ENCODE measurements around the gene ATF7IP. TPM values are rescaled to one million over a fixed set of nuclear protein-coding genes. Genes with fewer than 3 reads are reported as not detected.
A peak's percentile ranks its signal among the peaks of the same experiment; 100 is the strongest.
"Not testable (repeated sequence)": the region's sequence is repeated elsewhere in the genome, so short reads cannot be mapped to it uniquely, and the experiment has no call there.

The ATF7IP gene
- total RNA-seq (2014; rRNA removed; shearing (Covaris generic)), result 31.2 and 41.3 TPM in 2 replicates

DNA sequence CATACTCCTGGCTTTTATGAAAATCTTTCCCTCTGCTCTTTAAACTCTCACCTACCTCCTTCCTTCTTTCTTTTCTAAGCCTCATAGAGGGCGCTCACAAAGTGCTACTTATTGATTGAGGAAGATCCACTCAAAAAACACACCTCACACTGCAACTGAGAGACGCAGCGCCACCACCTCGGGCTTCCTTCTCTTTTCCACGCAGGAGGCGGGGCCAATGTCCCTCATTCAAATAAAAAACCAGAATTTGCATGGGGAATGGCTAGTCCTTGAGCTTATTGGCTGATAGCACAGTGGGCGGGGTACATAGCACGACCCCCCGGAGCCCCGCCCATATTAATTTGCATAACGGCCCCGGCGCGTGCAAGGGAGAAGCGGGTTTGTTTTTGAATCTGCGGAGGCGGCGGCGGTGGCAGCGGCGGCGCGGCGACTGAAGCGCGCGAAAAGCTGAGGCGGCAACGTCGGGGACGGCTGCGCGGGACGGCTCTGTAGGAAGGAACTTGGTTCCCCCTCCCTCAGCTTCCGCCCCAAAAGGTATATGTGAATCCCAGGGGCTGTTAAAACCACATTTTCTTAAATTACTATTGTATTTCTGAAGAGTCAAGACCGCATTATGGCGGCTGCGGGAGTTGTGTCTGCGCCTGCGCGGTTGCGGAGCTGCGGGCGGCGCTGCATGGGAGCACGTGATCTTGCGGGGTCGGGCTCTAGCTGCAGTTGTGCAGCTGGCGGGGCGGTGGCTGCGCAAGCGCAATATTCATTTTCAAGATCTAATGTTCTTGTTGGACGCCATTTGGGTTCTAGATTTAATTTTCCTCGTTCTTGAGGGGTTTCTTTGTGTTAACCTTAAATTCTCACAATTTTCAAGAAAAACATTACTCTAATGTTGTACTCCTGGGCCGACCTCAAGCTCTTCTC lies at the start of gene ATF7IP:
TSS of gene ATF7IP (plus strand) at position 389 of the 915 bp plus-strand sequence. CDS start 58,234 bp downstream, outside the sequence.
- DNase-seq (ENCODE audit: low read depth), result peak; percentile 97

- DNase-seq (ENCODE audit: low read depth), result no peak
Observed at GRCh38 chr12:14317362-14318146, 47.9 kb upstream of the ATF7IP start.

DNA sequence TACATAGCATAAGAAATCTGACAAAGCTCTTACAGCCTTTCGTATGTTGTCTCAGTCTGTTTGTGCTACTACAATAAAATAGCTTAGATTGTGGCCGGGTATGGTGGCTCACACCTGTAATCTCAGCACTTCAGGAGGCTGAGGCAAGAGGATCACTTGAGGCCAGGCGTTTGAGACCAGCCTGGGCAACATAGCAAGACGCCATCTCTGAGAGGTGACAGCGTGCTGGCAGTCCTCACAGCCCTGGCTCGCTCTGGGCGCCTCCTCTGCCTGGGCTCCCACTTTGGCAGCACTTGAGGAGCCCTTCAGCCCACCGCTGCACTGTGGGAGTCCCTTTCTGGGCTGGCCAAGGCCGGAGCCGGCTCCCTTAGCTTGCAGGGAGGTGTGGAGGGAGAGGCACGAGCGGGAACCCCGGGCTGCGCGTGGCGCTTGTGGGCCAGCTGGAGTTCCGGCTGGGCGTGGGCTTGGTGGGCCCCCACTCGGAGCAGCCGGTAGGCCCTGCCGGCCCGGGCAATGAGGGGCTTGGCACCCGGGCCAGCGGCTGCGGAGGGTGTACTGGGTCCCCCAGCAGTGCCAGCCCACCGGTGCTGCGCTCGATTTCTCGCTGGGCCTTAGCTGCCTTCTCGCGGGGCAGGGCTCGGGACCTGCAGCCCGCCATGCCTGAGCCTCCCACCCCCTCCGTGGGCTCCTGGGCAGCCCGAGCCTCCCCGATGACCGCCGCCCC lies 45.6 kb upstream of the ATF7IP start:
- DNase-seq (ENCODE audit: low read depth), result not testable (repeated sequence)

DNA sequence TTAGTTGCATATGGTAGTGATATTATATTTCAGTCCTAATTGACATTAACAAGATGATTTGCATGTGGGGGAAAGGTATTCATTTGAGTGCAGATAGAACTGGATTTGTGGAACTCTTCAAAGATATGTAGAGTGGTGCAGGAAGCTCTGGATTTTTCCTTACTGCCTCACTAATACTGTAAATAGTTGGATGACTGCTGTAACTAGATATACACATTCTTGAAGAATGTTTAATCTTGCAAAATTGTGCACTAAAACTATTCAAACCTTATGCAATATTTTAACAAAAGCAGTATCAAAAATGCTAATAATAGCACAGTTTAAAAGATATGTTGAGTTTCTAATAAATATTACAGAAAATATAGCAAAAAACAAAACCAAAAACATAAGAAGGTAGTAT lies 43.1 kb upstream of the ATF7IP start:
- DNase-seq (ENCODE audit: low read depth), result no peak

DNA sequence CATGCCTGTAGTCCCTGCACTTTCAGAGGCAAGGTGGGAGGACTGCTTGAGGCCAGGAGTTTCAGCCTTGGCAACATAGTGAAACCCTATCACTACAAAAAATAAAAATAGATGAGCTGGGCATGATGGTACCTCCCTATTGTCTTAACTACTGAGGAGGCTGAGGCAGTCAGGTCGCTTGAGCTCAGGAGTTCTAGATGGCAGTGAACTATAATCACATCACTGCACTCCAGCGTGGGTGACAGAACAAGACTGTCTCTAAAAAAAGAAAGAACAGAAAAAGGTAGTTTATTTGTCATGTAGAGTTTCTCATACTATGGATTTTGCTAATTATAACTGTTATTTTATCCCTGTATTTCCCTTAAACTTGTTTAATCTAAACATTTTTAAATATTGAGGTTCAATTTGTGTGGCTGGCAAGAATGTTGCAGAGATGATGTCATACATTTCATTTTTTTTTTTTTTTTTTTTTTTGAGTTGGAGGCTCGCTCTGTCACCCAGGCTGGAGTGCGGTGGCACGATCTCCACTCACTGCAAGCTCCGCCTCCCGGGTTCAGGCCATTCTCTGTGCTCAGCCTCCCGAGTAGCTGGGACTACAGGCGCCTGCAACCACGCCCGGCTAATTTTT lies 39.7 kb upstream of the ATF7IP start:
- DNase-seq (ENCODE audit: low read depth), result no peak

GRCh38 chr12:14326699-14327098 lies 38.8 kb upstream of the ATF7IP start:
- no peak for DNase-seq (ENCODE audit: low read depth)

- peak; percentile 20 for DNase-seq (ENCODE audit: low read depth)
Observed at GRCh38 chr12:14327711-14328110, 37.8 kb upstream of the ATF7IP start.

- DNase-seq (ENCODE audit: low read depth), result no peak
Observed at GRCh38 chr12:14332482-14332881, 33.0 kb upstream of the ATF7IP start.

DNA sequence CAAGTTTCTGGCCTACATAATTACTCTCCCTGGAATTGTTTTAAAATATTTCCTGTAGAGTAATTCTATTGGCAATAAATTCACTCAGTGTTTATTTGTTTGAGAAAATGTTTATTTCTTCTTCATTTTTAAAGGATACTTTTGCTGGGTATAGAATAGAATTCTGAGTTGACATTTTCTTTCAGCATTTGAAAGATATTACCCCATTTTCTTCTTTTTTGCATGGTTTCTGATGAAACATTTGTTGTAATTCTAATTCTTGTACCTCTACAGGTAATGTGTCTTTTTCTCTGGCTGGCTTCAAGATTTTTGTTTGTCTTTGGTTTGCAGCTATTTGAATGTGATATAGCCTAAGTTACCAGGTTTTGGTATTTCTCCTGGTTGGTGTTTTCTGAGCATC lies 25.1 kb upstream of the ATF7IP start:
- DNase-seq (ENCODE audit: low read depth), result no peak

DNA sequence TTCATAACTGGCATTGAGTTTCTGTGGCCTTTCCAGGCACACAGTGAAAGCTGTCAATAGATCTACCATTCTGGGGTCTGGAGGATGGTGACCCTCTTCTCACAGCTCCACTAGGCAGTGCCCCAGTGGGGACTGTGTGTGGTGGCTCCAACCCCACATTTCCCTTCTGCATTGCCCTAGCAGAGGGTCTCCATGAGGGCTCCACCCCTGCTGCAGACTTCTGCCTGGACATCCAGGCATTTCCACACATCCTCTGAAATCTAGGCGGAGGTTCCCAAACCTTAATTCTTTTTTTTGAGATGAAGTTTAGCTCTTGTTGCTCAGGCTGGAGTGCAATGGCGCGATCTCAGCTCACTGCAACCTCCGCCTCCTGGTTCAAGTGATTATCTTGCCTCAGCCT lies 14.0 kb upstream of the ATF7IP start:
- not testable (repeated sequence) for DNase-seq (ENCODE audit: low read depth)

GRCh38 chr12:14352066-14352465 lies 13.4 kb upstream of the ATF7IP start:
- not testable (repeated sequence) for DNase-seq (ENCODE audit: low read depth)

GRCh38 chr12:14354665-14355064 lies 10.8 kb upstream of the ATF7IP start:
- DNase-seq (ENCODE audit: low read depth), result not testable (repeated sequence)

GRCh38 chr12:14356147-14356546 lies 9.3 kb upstream of the ATF7IP start:
- DNase-seq (ENCODE audit: low read depth), result no peak

GRCh38 chr12:14357486-14357885 lies 8.0 kb upstream of the ATF7IP start:
- no peak for DNase-seq (ENCODE audit: low read depth)

GRCh38 chr12:14362352-14362751 lies 3.1 kb upstream of the ATF7IP start:
- DNase-seq (ENCODE audit: low read depth), result no peak

GRCh38 chr12:14364583-14365271 lies 755 bp upstream of the ATF7IP start:
- no peak for DNase-seq (ENCODE audit: low read depth)

DNA sequence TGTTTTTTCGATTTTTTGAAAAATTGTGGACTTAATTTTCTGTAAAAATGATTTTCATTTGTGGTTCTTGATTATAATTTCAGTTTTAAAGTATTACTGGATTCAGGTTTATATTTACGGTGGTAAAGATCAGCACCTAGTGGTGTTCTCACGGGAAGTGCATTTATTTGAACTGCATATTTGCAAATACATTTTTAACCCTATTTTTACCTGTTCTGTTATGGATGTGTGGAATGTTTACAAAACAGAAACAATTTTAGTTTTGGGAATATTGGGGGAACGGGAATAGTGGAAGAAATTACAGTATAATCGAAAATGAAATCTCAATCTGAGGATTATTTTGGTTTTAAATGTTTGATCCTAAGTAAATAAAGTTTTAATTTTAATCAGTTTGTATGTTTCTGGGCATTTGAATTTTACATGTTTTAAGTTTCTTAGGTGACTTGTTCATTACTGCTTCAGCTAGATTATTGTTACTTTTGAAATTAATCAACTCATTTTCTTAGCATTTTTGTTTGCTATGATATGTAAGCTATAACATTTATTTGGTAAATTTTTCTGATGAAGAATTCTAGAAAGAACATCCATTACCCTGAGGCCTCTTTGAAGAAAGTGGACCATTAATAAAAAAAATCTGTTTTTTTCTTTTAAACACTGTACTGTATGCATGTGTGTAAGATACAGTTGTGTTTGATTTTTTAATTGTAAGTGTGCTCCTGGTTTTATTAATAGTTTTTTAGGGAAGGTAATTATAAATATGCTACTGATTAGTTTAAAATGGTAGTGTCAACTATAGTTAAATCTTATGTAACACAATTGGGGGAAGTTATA lies 942 bp downstream of the ATF7IP start:
- no peak for DNase-seq (ENCODE audit: low read depth)

GRCh38 chr12:14367040-14367661 lies 1.7 kb downstream of the ATF7IP start:
- peak; percentile 44 for DNase-seq (ENCODE audit: low read depth)

DNA sequence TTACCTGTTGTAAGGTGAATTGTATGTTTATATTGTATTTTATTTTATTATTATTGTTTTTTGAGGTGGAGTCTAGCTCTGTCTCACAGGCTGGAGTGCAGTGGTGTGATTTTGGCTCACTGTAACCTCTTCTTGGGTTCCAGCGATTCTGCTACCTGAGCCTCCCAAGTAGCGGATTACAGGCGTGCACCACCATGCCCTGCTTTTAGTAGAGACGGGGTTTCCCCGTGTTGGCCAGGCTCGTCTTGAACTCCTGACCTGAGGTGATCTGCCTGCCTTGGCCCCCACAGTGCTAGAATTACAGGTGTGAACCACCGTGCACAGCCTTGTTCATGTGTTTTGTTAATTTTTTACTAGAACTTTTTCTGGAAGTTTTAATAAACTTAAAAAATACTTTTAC lies 3.8 kb downstream of the ATF7IP start:
- no peak for DNase-seq (ENCODE audit: low read depth)

DNA sequence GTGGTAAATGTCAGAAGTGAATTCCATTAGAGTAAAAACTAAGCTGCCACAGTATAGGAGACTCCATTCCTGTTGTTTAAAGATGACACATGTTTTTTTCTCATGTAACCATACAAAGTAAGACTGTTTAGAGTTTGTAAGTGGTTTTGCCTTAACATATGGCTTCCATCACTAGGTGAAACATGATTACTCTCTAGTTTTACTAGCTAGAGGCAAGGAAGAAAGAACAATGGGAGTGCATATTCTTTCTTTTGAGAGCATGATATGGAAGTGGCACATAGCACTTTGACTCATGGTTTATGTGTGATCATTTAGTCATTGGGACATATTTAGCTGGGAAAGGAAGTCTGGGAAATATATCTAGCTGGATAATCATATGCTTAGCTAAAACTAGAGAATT lies 7.7 kb downstream of the ATF7IP start:
- peak; percentile 84 for DNase-seq (ENCODE audit: low read depth)
